OCI-LY3 (cell line): Measurements from ENCODE around the gene GMPR.

Source experiments
- CTCF ChIP-seq: fragments of 200-600, 300-600 bp; sonication (generic); IDR thresholded peaks from 2 replicates; pipeline ENCODE4 v1.5.1; 2014; ENCODE audit warnings: antibody characterized with exemption, low read length, low read depth
- EZH2phosphoT487 ChIP-seq: fragments of 200-600 bp; shearing (Covaris generic); IDR thresholded peaks from 2 replicates; pipeline ENCODE4 v1.6.1; 2018; ENCODE audit warnings: antibody characterized with exemption, mixed run types, low read depth

GRCh38 chr6:16305246-16305725 lies 66.9 kb downstream of the GMPR start:
- TF ChIP-seq CTCF (no peak), EZH2phosphoT487 (no peak)
